CD4-positive, CD25-positive, alpha-beta regulatory T cell (primary cell): ENCODE results near the gene MTCH1. TPM values are rescaled to one million over a fixed set of nuclear protein-coding genes. Genes with fewer than 3 reads are reported as not detected.

ENCODE experiments used
- ATAC-seq, 2 donors: fragments of 150-1000 bp; cut with Tn5 transposase; one replicate each; pipeline ENCODE4 v1.10.0; 2021; ENCODE audit warnings: low read depth in 2 of 2, moderate number of reproducible peaks in 2 of 2, moderate library complexity in 1 of 2
- DNase-seq, 3 donors: peaks; one replicate each; pipeline versions ENCODE4 v3.0.0 to v3.0.0-alpha.2; 2012 to 2022; ENCODE audit warnings: mixed read lengths in 1 of 3
- H3K27ac ChIP-seq: one replicate; pipeline ENCODE4 v1.7.0; 2013; ENCODE audit warnings: mild to moderate bottlenecking, low read length; ENCODE audit not compliant: insufficient read depth, poor library complexity, severe bottlenecking
- H3K27me3 ChIP-seq: one replicate; pipeline ENCODE4 v1.7.0; 2013; ENCODE audit warnings: low read length; ENCODE audit not compliant: control insufficient read depth, insufficient read depth
- H3K36me3 ChIP-seq: one replicate; pipeline ENCODE4 v1.7.0; 2013; ENCODE audit warnings: mild to moderate bottlenecking, low read length, moderate library complexity; ENCODE audit not compliant: control insufficient read depth, insufficient read depth
- H3K4me1 ChIP-seq: 2 replicates; pipeline ENCODE4 v1.7.0; 2013; ENCODE audit warnings: mild to moderate bottlenecking, low read length; ENCODE audit not compliant: insufficient read depth, control insufficient read depth, poor library complexity, severe bottlenecking
- H3K4me3 ChIP-seq: one replicate; pipeline ENCODE4 v1.7.0; 2013; ENCODE audit warnings: low read depth, mild to moderate bottlenecking, low read length, moderate library complexity
- H3K9me3 ChIP-seq, 2 experiments: 1 replicate in 1 of 2; 2 replicates in 1 of 2; pipeline ENCODE4 v1.7.0; 2013; ENCODE audit warnings: low read length in 2 of 2, mild to moderate bottlenecking in 1 of 2, moderate library complexity in 1 of 2; ENCODE audit not compliant: control insufficient read depth in 2 of 2
- H3K27ac Mint-ChIP-seq, 3 donors: one replicate each; pipeline ENCODE4 v1.8.0; 2020 to 2022; ENCODE audit warnings: mild to moderate bottlenecking in 3 of 3, mixed read lengths in 3 of 3, moderate library complexity in 2 of 3
- H3K27me3 Mint-ChIP-seq: one replicate; pipeline ENCODE4 v1.8.0; 2022; ENCODE audit warnings: mild to moderate bottlenecking, mixed read lengths
- H3K36me3 Mint-ChIP-seq: one replicate; pipeline ENCODE4 v1.8.0; 2020; ENCODE audit warnings: mixed read lengths
- H3K4me1 Mint-ChIP-seq, 4 donors: one replicate each; pipeline ENCODE4 v1.8.0; 2020 to 2022; ENCODE audit warnings: mixed read lengths in 4 of 4, mild to moderate bottlenecking in 1 of 4
- H3K4me3 Mint-ChIP-seq, 4 donors: one replicate each; pipeline ENCODE4 v1.8.0; 2020 to 2022; ENCODE audit warnings: mild to moderate bottlenecking in 4 of 4, mixed read lengths in 4 of 4, moderate library complexity in 3 of 4
- H3K9me3 Mint-ChIP-seq, 7 donors: one replicate each; pipeline ENCODE4 v1.8.0; 2020 to 2022; ENCODE audit warnings: mixed read lengths in 7 of 7, mild to moderate bottlenecking in 3 of 7, moderate library complexity in 2 of 7
- polyA plus RNA-seq, 4 donors: library from polyadenylated mRNA; unstranded; fragments of 300-500 nt; fragmentation: Illumina TruSeq; gene quantifications; one replicate each; pipeline ENCODE4 v1.2.3, GENCODE V29; 2021
- total RNA-seq: library from RNA; stranded (reverse); gene quantifications from one replicate; pipeline ENCODE4 v1.2.3, GENCODE V29; 2022

The MTCH1 gene
- total and polyA plus RNA-seq, 5 donors from 2014 or later = 83.9 to 220 (median 92.5) TPM

GRCh38 chr6:37014667-37015066, 28.7 kb upstream of the MTCH1 start:
- Mint-ChIP-seq H3K4me1 (peaks cover 0 to 21% (median 17%) of the 10 kb centered on the region in 4 donors), H3K4me3 (no peak overlapping the region), H3K9me3 (no peaks in the 10 kb centered on the region), H3K36me3 (no peaks in the 10 kb centered on the region), H3K27ac (no peak overlapping the region), H3K27me3 (no peaks in the 10 kb centered on the region)
- peaks cover 17% of the 10 kb centered on the region for H3K4me1 ChIP-seq
- no peak for DNase-seq
- H3K27ac ChIP-seq = no peak overlapping the region
- H3K4me3 ChIP-seq = no peak overlapping the region
- H3K36me3 ChIP-seq = no peaks in the 10 kb centered on the region
- no peak for ATAC-seq
- H3K9me3 ChIP-seq = no peaks in the 10 kb centered on the region
- no peaks in the 10 kb centered on the region for H3K27me3 ChIP-seq

GRCh38 chr6:37013516-37014491, 27.8 kb upstream of the MTCH1 start:
- Mint-ChIP-seq H3K27ac (no peak overlapping the region), H3K4me3 (no peak overlapping the region), H3K36me3 (no peaks in the 10 kb centered on the region), H3K4me1 (peaks cover 0 to 12% (median 11%) of the 10 kb centered on the region in 4 donors), H3K9me3 (no peaks in the 10 kb centered on the region), H3K27me3 (no peaks in the 10 kb centered on the region)
- DNase-seq (no peak), ATAC-seq (no peak)
- no peak overlapping the region for H3K4me3 ChIP-seq
- H3K27ac ChIP-seq = no peak overlapping the region
- no peaks in the 10 kb centered on the region for H3K36me3 ChIP-seq
- no peaks in the 10 kb centered on the region for H3K9me3 ChIP-seq
- no peaks in the 10 kb centered on the region for H3K27me3 ChIP-seq
- peaks cover 11% of the 10 kb centered on the region for H3K4me1 ChIP-seq

GRCh38 chr6:37011656-37012378, 25.8 kb upstream of the MTCH1 start:
- Histone ChIP-seq H3K9me3 (no peaks in the 10 kb centered on the region), H3K27ac (no peak overlapping the region), H3K36me3 (no peaks in the 10 kb centered on the region), H3K27me3 (no peaks in the 10 kb centered on the region), H3K4me1 (peaks cover under 1% of the 10 kb centered on the region), H3K4me3 (no peak overlapping the region)
- DNase-seq = no peak
- H3K36me3 Mint-ChIP-seq = no peaks in the 10 kb centered on the region
- H3K27me3 Mint-ChIP-seq = no peaks in the 10 kb centered on the region
- peak overlapping the region in 1 of 4 donors; percentile 27 for H3K4me3 Mint-ChIP-seq
- peaks cover 0 to 5% (median 0%) of the 10 kb centered on the region in 4 donors for H3K4me1 Mint-ChIP-seq
- no peak for ATAC-seq
- no peak overlapping the region for H3K27ac Mint-ChIP-seq
- H3K9me3 Mint-ChIP-seq = no peaks in the 10 kb centered on the region

- H3K27me3 Mint-ChIP-seq = no peaks in the 10 kb centered on the region
- H3K27ac ChIP-seq = no peak overlapping the region
- no peak overlapping the region for H3K4me3 Mint-ChIP-seq
Observed at GRCh38 chr6:37010402-37010892, 24.5 kb upstream of the MTCH1 start.

GRCh38 chr6:37008484-37009465, 22.8 kb upstream of the MTCH1 start:
- H3K27me3 Mint-ChIP-seq = no peaks in the 10 kb centered on the region
- Histone ChIP-seq H3K36me3 (no peaks in the 10 kb centered on the region), H3K9me3 (no peaks in the 10 kb centered on the region), H3K4me1 (peaks cover 16% of the 10 kb centered on the region), H3K27me3 (no peaks in the 10 kb centered on the region), H3K4me3 (no peak overlapping the region), H3K27ac (no peak overlapping the region)
- no peak overlapping the region for H3K27ac Mint-ChIP-seq
- ATAC-seq (no peak), DNase-seq (no peak)
- H3K4me3 Mint-ChIP-seq = no peak overlapping the region
- no peaks in the 10 kb centered on the region for H3K36me3 Mint-ChIP-seq
- H3K9me3 Mint-ChIP-seq = no peaks in the 10 kb centered on the region
- peaks cover 6 to 19% (median 8%) of the 10 kb centered on the region in 4 donors for H3K4me1 Mint-ChIP-seq

More at GRCh38 chr6:37010402-37010892, 24.5 kb upstream of the MTCH1 start:
- H3K9me3 ChIP-seq = no peaks in the 10 kb centered on the region
- H3K36me3 ChIP-seq = no peaks in the 10 kb centered on the region
- H3K36me3 Mint-ChIP-seq = no peaks in the 10 kb centered on the region
- H3K4me3 ChIP-seq = no peak overlapping the region
- ATAC-seq = no peak
- H3K4me1 Mint-ChIP-seq = peaks cover 6 to 18% (median 8%) of the 10 kb centered on the region in 4 donors
- no peaks in the 10 kb centered on the region for H3K27me3 ChIP-seq
- no peak for DNase-seq
- H3K27ac Mint-ChIP-seq = no peak overlapping the region
- H3K9me3 Mint-ChIP-seq = no peaks in the 10 kb centered on the region
- peaks cover 14% of the 10 kb centered on the region for H3K4me1 ChIP-seq

- Histone ChIP-seq H3K27ac (no peak overlapping the region), H3K9me3 (no peaks in the 10 kb centered on the region), H3K27me3 (no peaks in the 10 kb centered on the region), H3K4me3 (no peak overlapping the region), H3K4me1 (peaks cover 16% of the 10 kb centered on the region), H3K36me3 (no peaks in the 10 kb centered on the region)
- no peaks in the 10 kb centered on the region for H3K9me3 Mint-ChIP-seq
- H3K27ac Mint-ChIP-seq = peak overlapping the region in 1 of 3 donors; percentile 69
- no peaks in the 10 kb centered on the region for H3K27me3 Mint-ChIP-seq
- peak overlapping the region in 1 of 4 donors; percentile 10 for H3K4me3 Mint-ChIP-seq
- no peaks in the 10 kb centered on the region for H3K36me3 Mint-ChIP-seq
- H3K4me1 Mint-ChIP-seq = peaks cover 6 to 19% (median 8%) of the 10 kb centered on the region in 4 donors
- ATAC-seq (peak in 1 of 2 donors; percentile 12), DNase-seq (no peak)
Observed at GRCh38 chr6:37007340-37008043, 21.5 kb upstream of the MTCH1 start.
